GM12875 (cell line): ENCODE measurements around the gene FTCD.

ENCODE experiments used
- H3K4me3 ChIP-seq: one replicate; pipeline ENCODE4 v1.5.1; 2011; ENCODE audit warnings: low read depth, low read length, control low read depth
- TF ChIP-seq, protein P1 (sequence below): IDR thresholded peaks from 2 replicates; pipeline ENCODE4 v1.5.1; 2011; ENCODE audit warnings: low read depth, mild to moderate bottlenecking, control low read depth, inconsistent platforms, low read length, moderate library complexity, borderline replicate concordance; ENCODE audit not compliant: insufficient read depth

The FTCD gene

DNA sequence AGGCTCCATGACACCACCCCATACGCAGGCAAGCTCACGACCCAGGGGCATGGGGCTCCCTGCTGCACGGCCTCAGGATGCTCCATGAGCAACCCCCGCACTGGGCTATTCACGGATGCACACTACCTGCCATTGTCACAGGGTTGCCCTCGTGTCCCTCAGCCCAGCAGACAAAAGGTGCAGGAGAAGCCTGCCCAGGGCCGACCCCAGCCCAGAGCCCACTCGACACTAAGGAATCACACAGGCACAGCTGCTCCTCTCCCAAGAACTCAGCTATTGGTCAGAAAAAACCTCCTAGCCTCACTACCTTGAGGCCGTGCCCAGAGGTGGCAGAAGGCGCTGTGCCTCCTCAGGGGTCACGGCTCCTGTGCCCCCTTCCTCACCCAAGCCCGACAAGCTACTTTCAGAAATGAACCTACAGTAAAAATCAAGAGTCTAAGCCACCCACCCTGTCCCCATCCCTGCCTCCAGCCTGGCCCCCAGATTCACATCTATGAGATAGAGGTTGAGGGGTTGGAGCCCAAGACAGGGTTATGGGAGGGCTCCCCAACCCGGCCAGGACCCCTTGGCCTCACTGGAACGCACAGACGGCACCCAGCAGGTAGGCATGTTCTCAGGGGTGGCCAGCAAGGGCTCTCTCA, 35.2 kb upstream of the FTCD start:
- TF ChIP-seq, protein P1, sequence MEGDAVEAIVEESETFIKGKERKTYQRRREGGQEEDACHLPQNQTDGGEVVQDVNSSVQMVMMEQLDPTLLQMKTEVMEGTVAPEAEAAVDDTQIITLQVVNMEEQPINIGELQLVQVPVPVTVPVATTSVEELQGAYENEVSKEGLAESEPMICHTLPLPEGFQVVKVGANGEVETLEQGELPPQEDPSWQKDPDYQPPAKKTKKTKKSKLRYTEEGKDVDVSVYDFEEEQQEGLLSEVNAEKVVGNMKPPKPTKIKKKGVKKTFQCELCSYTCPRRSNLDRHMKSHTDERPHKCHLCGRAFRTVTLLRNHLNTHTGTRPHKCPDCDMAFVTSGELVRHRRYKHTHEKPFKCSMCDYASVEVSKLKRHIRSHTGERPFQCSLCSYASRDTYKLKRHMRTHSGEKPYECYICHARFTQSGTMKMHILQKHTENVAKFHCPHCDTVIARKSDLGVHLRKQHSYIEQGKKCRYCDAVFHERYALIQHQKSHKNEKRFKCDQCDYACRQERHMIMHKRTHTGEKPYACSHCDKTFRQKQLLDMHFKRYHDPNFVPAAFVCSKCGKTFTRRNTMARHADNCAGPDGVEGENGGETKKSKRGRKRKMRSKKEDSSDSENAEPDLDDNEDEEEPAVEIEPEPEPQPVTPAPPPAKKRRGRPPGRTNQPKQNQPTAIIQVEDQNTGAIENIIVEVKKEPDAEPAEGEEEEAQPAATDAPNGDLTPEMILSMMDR: no peak
- no peak overlapping the region for H3K4me3 ChIP-seq

DNA sequence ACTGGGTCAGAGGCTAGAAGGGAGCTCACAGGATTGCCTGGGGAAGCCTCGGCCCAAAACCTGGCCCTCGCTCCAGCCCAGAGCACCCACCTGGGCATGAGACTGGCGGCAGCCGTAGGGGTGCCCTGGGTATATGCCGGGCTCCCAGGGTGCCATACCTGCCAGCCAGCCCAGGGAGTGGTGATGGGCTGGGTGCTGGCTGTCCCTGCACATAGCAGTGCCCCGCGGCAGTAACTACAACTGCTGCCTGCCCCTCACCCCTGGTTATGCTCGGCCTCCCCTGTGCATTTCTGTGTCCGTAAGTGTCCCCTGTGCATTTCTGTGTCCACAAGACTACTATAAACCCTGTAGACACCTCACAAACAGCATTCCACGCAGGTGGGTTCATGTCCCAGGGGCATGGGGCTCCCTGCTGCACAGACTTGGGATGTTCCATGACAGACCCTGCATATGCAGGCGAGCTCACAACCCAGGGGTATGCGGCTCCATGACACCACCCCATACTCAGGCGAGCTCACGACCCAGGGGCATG, 34.6 kb upstream of the FTCD start:
- H3K4me3 ChIP-seq: no peak overlapping the region
- TF ChIP-seq, protein P1: no peak

DNA sequence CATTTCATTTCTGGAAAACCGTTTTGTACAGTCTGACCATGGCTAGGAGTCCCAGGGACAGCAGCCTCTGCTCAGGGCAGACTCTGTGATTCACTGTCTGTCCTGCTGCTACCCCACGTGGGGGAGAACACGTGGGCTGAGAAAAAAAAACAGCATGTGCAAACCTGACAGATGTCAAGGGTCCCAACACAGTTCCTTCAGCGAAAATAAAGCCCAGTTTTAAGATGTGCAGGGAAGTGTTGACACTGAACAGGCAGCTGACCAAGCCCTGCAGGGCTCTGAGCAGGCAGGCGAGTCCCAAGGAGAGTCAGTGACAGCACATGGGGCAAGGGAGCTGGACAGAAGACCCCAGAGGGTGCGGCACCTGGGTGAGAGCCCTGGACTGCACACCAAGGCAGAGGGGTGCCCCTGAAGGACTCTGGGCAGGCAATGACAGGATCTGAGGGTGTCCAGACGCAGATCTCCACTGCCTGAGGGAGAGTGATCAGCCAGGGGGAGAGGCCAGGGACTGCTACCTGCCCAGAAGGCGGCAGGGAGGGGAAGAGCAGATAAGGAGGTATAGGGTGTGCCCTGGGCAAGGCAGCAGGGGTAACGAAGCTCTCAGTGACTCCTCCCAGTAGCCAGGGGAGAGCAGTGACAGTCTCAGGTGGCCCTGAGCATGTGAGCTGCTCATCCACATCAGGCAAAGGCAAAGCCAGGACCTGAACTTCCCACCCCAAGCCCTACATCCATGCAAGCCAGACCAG, 34.0 kb upstream of the FTCD start:
- TF ChIP-seq, protein P1: no peak
- no peak overlapping the region for H3K4me3 ChIP-seq

DNA sequence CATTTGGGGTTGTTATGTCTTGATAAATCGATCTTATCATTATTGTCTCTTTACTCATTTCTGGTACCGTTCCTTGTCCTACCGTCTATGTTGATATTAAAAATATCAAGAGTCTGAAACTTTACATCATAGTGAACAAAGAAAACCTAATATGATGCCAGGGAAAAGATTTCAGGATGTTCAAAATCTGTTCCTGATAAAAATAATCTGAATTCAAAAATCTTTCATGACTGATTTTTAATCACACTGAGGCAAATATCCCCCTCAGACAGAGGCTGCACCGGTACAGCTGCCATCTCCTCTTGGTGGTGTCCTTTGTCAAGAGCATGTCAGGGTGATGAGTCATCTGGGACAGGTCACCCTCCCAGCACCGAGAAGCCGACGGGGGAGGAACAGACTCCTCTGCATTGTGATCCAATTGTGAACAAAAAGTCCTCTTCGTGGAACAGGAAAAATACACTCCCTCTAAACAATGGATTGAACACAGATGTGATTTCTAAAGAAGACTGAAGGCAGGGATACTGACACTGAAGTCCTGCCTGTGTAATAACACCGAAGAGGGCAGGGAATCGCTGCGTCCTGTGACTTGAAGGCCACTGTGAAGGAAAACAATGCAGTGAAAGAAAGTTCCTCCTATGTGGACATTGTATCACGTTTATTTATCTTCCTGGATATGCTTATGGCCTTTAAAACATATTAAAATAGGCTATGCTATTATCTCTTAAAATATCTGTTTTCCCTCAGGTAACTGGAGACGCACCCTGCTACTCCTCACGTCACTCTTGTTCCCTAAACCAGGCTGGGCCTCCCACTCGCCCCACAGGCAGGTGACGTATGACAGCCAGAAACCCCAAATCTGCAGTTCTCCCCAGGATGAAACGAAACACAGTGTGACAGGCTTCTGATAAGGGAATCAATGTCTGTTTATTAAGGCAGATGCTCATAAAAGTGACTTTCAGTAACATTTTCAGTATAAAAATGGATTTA, 33.1 kb upstream of the FTCD start:
- H3K4me3 ChIP-seq: no peak overlapping the region
- TF ChIP-seq, protein P1: no peak

DNA sequence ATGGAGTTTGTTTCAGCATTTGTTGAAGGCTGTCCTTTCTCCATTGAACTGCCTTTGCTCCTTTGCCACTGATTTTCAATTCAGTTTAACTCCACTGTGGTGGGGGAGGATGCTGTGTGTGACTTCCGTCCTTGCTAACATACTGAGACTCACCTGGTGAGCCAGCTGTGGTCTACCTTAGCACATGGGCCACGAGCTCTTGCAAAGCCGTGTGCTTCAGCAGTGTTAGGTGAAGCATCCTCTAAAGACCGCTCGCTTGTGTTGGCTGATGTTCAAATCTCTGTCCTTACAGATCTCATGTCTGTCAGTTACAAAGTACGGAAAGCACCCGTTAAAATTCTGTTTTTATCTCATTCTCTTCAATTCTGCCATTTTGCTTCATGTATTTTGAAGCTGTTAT, 32.4 kb upstream of the FTCD start:
- H3K4me3 ChIP-seq: no peak overlapping the region
- TF ChIP-seq, protein P1: no peak

DNA sequence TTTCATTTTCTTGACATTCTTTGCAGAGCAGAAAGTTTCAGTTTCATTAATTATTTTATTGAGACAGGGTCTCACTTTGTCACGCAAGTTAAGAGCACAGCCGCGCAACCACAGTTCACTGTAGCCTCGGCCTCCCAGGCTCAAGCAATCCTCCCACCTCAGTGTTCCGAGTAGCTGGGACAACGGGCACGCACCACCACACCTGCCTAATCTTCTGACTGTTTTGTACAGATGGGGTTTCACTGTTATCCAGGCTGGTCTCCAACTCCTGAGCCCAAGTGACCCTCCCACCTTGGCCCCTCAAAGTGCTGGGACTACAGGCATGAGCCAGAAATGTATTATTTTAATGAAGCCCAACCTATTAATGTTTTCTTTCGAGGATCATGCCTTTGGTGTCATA, 31.9 kb upstream of the FTCD start:
- TF ChIP-seq, protein P1: no peak
- H3K4me3 ChIP-seq: no peak overlapping the region
